Suprapubic skin (tissue), 3 donors: ENCODE results near the gene HIGD1C.

Source experiments
- POLR2A ChIP-seq, 2 donors: fragments of 450-650 bp; IDR thresholded peaks; one replicate each; pipeline ENCODE4 v1.6.1; 2017; ENCODE audit warnings: antibody characterized with exemption in 2 of 2, mild to moderate bottlenecking in 2 of 2, moderate library complexity in 2 of 2
- TF ChIP-seq, protein P1 (sequence below), 2 donors: fragments of 200-600 bp in 1 of 2; fragments of 450-650 bp in 1 of 2; sonication (generic) in 1 of 2; IDR thresholded peaks; one replicate each; pipeline ENCODE4 v1.5.1; 2016 to 2019; ENCODE audit warnings: antibody characterized with exemption in 2 of 2, mild to moderate bottlenecking in 1 of 2, moderate library complexity in 1 of 2

- TF ChIP-seq, protein P1, sequence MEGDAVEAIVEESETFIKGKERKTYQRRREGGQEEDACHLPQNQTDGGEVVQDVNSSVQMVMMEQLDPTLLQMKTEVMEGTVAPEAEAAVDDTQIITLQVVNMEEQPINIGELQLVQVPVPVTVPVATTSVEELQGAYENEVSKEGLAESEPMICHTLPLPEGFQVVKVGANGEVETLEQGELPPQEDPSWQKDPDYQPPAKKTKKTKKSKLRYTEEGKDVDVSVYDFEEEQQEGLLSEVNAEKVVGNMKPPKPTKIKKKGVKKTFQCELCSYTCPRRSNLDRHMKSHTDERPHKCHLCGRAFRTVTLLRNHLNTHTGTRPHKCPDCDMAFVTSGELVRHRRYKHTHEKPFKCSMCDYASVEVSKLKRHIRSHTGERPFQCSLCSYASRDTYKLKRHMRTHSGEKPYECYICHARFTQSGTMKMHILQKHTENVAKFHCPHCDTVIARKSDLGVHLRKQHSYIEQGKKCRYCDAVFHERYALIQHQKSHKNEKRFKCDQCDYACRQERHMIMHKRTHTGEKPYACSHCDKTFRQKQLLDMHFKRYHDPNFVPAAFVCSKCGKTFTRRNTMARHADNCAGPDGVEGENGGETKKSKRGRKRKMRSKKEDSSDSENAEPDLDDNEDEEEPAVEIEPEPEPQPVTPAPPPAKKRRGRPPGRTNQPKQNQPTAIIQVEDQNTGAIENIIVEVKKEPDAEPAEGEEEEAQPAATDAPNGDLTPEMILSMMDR (IDR thresholded peaks at IDR 0.05) = no peak
- TF ChIP-seq POLR2A (IDR thresholded peaks at IDR 0.05) = no peak
Measured at GRCh38 chr12:50934371-50934851, 17.9 kb upstream of the HIGD1C start.
